Endothelial cell of umbilical vein (primary cell): Measurements from ENCODE around the gene EVC2.

Source experiments
- EZH2 ChIP-seq: IDR thresholded peaks from 2 replicates; pipeline ENCODE4 v1.6.1; 2012; ENCODE audit warnings: borderline replicate concordance, low read depth, mild to moderate bottlenecking, moderate library complexity, low read length, inconsistent platforms; ENCODE audit not compliant: severe bottlenecking
- JUN ChIP-seq: IDR thresholded peaks from 2 replicates; pipeline ENCODE4 v1.6.1; 2011; ENCODE audit warnings: borderline replicate concordance, low read depth; ENCODE audit not compliant: insufficient read length, insufficient read depth
- MYC ChIP-seq: IDR thresholded peaks from one replicate; pipeline ENCODE4 v1.6.1; 2011; ENCODE audit warnings: mild to moderate bottlenecking, low read depth, low read length
- POLR2A ChIP-seq: IDR thresholded peaks from 2 replicates; pipeline ENCODE4 v1.6.1; 2012; ENCODE audit warnings: low read depth, mild to moderate bottlenecking, control low read depth, low read length
- TF ChIP-seq, protein P1 (sequence below), 2 donors: IDR thresholded peaks; 1 replicate in 1 of 2; 2 replicates in 1 of 2; pipeline ENCODE4 v1.5.1; 2011; ENCODE audit warnings: low read length in 2 of 2, mild to moderate bottlenecking in 2 of 2, moderate library complexity in 2 of 2, control low read depth in 1 of 2, inconsistent platforms in 1 of 2, low read depth in 1 of 2; ENCODE audit not compliant: insufficient read depth in 1 of 2; ENCODE audit errors: extremely low read depth in 1 of 2

DNA sequence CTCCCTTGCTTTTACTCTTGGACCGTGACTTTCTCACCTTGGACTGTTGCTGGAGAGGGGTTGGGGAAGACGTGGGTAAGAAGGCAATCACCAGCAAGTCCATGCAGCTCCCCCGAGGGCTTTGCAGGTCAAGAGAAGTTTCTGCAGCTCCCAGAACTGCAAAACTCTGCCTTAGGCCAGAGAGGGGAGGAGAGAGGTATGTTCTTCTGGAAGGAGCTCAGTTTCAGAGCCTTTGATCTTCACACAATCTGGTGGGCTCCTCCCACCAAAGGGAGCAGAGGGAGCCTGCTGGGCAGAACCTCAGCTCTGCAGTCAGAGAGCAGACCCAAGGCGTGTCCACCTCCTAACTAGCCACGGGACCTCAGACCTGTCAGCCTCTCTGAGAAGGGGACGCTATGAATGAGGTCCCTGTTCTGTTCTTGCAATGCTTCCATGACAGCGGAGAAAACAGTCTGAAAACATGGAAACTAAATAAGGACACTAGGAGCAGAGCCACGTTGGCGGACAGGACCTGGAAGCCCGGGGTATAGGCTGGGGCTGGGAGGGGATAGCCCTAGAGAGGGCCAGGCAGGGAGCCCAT is 92.8 kb downstream of the EVC2 start:
- TF ChIP-seq, protein P1, sequence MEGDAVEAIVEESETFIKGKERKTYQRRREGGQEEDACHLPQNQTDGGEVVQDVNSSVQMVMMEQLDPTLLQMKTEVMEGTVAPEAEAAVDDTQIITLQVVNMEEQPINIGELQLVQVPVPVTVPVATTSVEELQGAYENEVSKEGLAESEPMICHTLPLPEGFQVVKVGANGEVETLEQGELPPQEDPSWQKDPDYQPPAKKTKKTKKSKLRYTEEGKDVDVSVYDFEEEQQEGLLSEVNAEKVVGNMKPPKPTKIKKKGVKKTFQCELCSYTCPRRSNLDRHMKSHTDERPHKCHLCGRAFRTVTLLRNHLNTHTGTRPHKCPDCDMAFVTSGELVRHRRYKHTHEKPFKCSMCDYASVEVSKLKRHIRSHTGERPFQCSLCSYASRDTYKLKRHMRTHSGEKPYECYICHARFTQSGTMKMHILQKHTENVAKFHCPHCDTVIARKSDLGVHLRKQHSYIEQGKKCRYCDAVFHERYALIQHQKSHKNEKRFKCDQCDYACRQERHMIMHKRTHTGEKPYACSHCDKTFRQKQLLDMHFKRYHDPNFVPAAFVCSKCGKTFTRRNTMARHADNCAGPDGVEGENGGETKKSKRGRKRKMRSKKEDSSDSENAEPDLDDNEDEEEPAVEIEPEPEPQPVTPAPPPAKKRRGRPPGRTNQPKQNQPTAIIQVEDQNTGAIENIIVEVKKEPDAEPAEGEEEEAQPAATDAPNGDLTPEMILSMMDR (IDR thresholded peaks at IDR 0.05; ENCODE audit: extremely low read depth in 1 of 2, insufficient read depth in 1 of 2, low read depth in 1 of 2, low read length in 2 of 2): no peak
- TF ChIP-seq POLR2A: no peak
- TF ChIP-seq JUN: no peak
- no peak for TF ChIP-seq MYC
- TF ChIP-seq EZH2: no peak
